GM12891 (cell line): Measurements from ENCODE around the gene SEC11C.

Source experiments
- DNase-seq: peaks from one replicate; pipeline ENCODE4 v3.0.0; 2011; ENCODE audit warnings: low spot score; ENCODE audit not compliant: insufficient read length
- FAIRE-seq: peaks from 2 replicates; lab custom pipeline; 2011; peaks lifted over from hg19 to GRCh38; lab: Jason Lieb, UNC
- PAX5 ChIP-seq: IDR thresholded peaks from 2 replicates; pipeline ENCODE4 v1.6.1; 2011; ENCODE audit warnings: low read length, moderate library complexity, mild to moderate bottlenecking; ENCODE audit not compliant: insufficient read depth, severe bottlenecking
- POLR2A ChIP-seq: IDR thresholded peaks from 2 replicates; pipeline ENCODE4 v1.6.1; 2011; ENCODE audit warnings: low read depth, low read length, control low read depth
- POLR2AphosphoS5 ChIP-seq: IDR thresholded peaks from 2 replicates; pipeline ENCODE4 v1.6.1; 2011; ENCODE audit warnings: low read depth, low read length, control low read depth
- POU2F2 ChIP-seq: IDR thresholded peaks from 2 replicates; pipeline ENCODE4 v1.6.1; 2011; ENCODE audit warnings: low read depth, mild to moderate bottlenecking, control low read depth, low read length, moderate library complexity
- SPI1 ChIP-seq: IDR thresholded peaks from 2 replicates; pipeline ENCODE4 v1.6.1; 2011; ENCODE audit warnings: low read depth, low read length, control low read depth
- TAF1 ChIP-seq: IDR thresholded peaks from 2 replicates; pipeline ENCODE4 v1.6.1; 2011; ENCODE audit warnings: low read depth, low read length, control low read depth

Gene SEC11C

DNA sequence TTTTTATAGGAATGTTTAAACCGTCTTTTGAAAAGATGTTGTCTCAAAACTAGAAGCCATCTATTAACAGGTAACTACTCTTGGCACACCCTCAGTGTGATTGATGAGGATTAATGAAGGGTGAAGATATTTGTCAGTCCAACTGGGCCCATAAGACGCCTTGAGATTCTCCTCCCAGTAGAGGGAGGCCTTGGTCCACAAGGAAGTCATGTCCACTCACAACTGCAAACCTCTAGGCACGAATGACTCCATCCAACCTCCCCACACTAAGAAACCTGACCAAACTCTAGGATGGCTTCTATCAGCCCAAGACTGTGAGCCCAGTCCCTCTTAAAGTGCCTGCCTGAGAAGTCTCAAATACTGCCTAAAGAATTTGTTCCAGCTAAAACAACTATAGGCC, 61.1 kb downstream of the SEC11C start:
- FAIRE-seq (no peak), DNase-seq (no peak)
- no peak for TF ChIP-seq POLR2A
- TF ChIP-seq POLR2AphosphoS5: no peak
- no peak for TF ChIP-seq PAX5
- TF ChIP-seq SPI1: no peak
- no peak for TF ChIP-seq POU2F2
- no peak for TF ChIP-seq TAF1

GRCh38 chr18:59202258-59202820, 62.7 kb downstream of the SEC11C start:
- FAIRE-seq: no peak
- no peak for DNase-seq
- TF ChIP-seq PAX5: no peak
- no peak for TF ChIP-seq POLR2AphosphoS5
- no peak for TF ChIP-seq TAF1
- no peak for TF ChIP-seq POLR2A
- TF ChIP-seq SPI1: no peak
- no peak for TF ChIP-seq POU2F2

GRCh38 chr18:59207506-59207905, 67.8 kb downstream of the SEC11C start:
- TF ChIP-seq POLR2A (no peak), POLR2AphosphoS5 (no peak), SPI1 (no peak), PAX5 (no peak), TAF1 (no peak), POU2F2 (no peak)
- FAIRE-seq (no peak), DNase-seq (no peak)
